ENCODE results near the gene CLEC16A. TPM values are rescaled to one million over a fixed set of nuclear protein-coding genes. Genes with fewer than 3 reads are reported as not detected.

Gene CLEC16A
- total and polyA plus RNA-seq, 9 of the 15 experiments (the other 6 are each of a cell fraction or from before 2014, with no cell fraction given): 1.00 to 22.3 (median 10.0) TPM

- TF ChIP-seq ZNF318 (IDR thresholded peaks at IDR 0.05; ENCODE audit: borderline replicate concordance in 1 of 2, low read depth in 1 of 2) (no peak), SAFB2 (IDR thresholded peaks at IDR 0.05; ENCODE audit: borderline replicate concordance, low read depth, low read length, severe bottlenecking) (no peak), KLF6 (CRISPR knock-in tag; IDR thresholded peaks at IDR 0.05; ENCODE audit: borderline replicate concordance) (no peak), RBM34 (IDR thresholded peaks at IDR 0.05; ENCODE audit: borderline replicate concordance, insufficient read depth, low read length) (no peak), FOS (IDR thresholded peaks at IDR 0.05; ENCODE audit: extremely low read depth, insufficient read length) (no peak), ZNF561 (CRISPR knock-in tag; conservative IDR thresholded peaks at IDR 0.05) (no peak), RBM25 (IDR thresholded peaks at IDR 0.05; ENCODE audit: low read depth, low read length, severe bottlenecking) (no peak), ZBTB5 (IDR thresholded peaks at IDR 0.05) (no peak), ETV1 (tag; conservative IDR thresholded peaks at IDR 0.05; ENCODE audit: low read depth) (no peak), ZNF79 (CRISPR knock-in tag; IDR thresholded peaks at IDR 0.05; ENCODE audit: low read depth) (no peak), PHB2 (IDR thresholded peaks at IDR 0.05; ENCODE audit: low read depth) (no peak), CXXC5 (CRISPR knock-in tag; IDR thresholded peaks at IDR 0.05) (peak; percentile 45), IRF9 (tag; IDR thresholded peaks at IDR 0.05) (no peak), GTF2B (IDR thresholded peaks at IDR 0.05; ENCODE audit: extremely low read depth, insufficient read length) (no peak), FOXP1 (CRISPR knock-in tag; IDR thresholded peaks at IDR 0.05) (no peak), HEY1 (CRISPR knock-in tag; IDR thresholded peaks at IDR 0.05; ENCODE audit: borderline replicate concordance) (no peak), SETDB1 (IDR thresholded peaks at IDR 0.05; ENCODE audit: low read length) (no peak)
Measured at GRCh38 chr16:11129378-11129781, 185.0 kb downstream of the CLEC16A start (continued).

Measured in K562 (cell line).